Neural progenitor cell (in vitro differentiated cells): Measurements from ENCODE around the gene MYO10. TPM values are rescaled to one million over a fixed set of nuclear protein-coding genes. Genes with fewer than 3 reads are reported as not detected.
"Not testable (repeated sequence)": the region's sequence is repeated elsewhere in the genome, so short reads cannot be mapped to it uniquely, and the experiment has no call there.

ENCODE experiments used
- DNase-seq: peaks from one replicate; pipeline ENCODE4 v3.0.0-alpha.2; 2016; ENCODE audit warnings: low spot score
- H2AFZ ChIP-seq: fragments of 200-600 bp; sonication (generic); replicated peaks from 2 replicates; pipeline ENCODE4 v1.6.1; 2016; ENCODE audit warnings: antibody characterized with exemption
- H3F3A ChIP-seq: fragments of 200-600 bp; sonication (generic); 2 replicates; pipeline ENCODE4 v1.6.1; 2016; ENCODE audit warnings: antibody characterized with exemption, low read depth
- H3K27ac ChIP-seq: fragments of 200-600 bp; sonication (generic); 2 replicates; pipeline ENCODE4 v1.5.1; 2016; ENCODE audit warnings: mild to moderate bottlenecking
- H3K27me3 ChIP-seq: fragments of 200-600 bp; sonication (generic); 2 replicates; pipeline ENCODE4 v1.6.1; 2016; ENCODE audit warnings: mild to moderate bottlenecking, moderate library complexity
- H3K36me3 ChIP-seq: fragments of 200-600 bp; sonication (generic); 2 replicates; pipeline ENCODE4 v1.5.1; 2016
- H3K4me1 ChIP-seq: fragments of 200-600 bp; sonication (generic); 2 replicates; pipeline ENCODE4 v1.6.1; 2016; ENCODE audit warnings: mixed run types
- H3K4me2 ChIP-seq: fragments of 200-600 bp; sonication (generic); 2 replicates; pipeline ENCODE4 v1.6.1; 2016
- H3K4me3 ChIP-seq: fragments of 200-600 bp; sonication (generic); 2 replicates; pipeline ENCODE4 v1.5.1; 2016
- H3K79me2 ChIP-seq: fragments of 200-600 bp; sonication (generic); 2 replicates; pipeline ENCODE4 v1.6.1; 2016; ENCODE audit warnings: low read depth
- H3K9ac ChIP-seq: fragments of 200-600 bp; sonication (generic); 2 replicates; pipeline ENCODE4 v1.6.1; 2016
- H3K9me3 ChIP-seq: fragments of 200-600 bp; sonication (generic); 2 replicates; pipeline ENCODE4 v1.5.1; 2016; ENCODE audit warnings: low read depth
- H4K20me1 ChIP-seq: fragments of 200-600 bp; sonication (generic); 2 replicates; pipeline ENCODE4 v1.6.1; 2016; ENCODE audit warnings: low read depth
- H3K27ac Mint-ChIP-seq: 3 replicates; pipeline ENCODE4 v1.8.0; 2021; ENCODE audit warnings: mixed read lengths
- H3K27me3 Mint-ChIP-seq: 2 replicates; pipeline ENCODE4 v1.8.0; 2022; ENCODE audit warnings: low read depth, mild to moderate bottlenecking, inconsistent platforms, moderate library complexity, mixed read lengths; ENCODE audit not compliant: insufficient read depth
- H3K36me3 Mint-ChIP-seq: 3 replicates; pipeline ENCODE4 v1.8.0; 2021; ENCODE audit warnings: mixed read lengths
- H3K4me1 Mint-ChIP-seq: 3 replicates; pipeline ENCODE4 v1.8.0; 2021; ENCODE audit warnings: mixed read lengths
- H3K4me3 Mint-ChIP-seq: 3 replicates; pipeline ENCODE4 v1.8.0; 2021; ENCODE audit warnings: mild to moderate bottlenecking, moderate library complexity, mixed read lengths
- H3K9me3 Mint-ChIP-seq: 3 replicates; pipeline ENCODE4 v1.8.0; 2020; ENCODE audit warnings: mixed read lengths
- EZH2 ChIP-seq: fragments of 200-600 bp; sonication (generic); IDR thresholded peaks from 2 replicates; pipeline ENCODE4 v1.6.1; 2017; ENCODE audit warnings: antibody characterized with exemption, mild to moderate bottlenecking, moderate library complexity
- EZH2phosphoT487 ChIP-seq: fragments of 200-600 bp; sonication (generic); IDR thresholded peaks from 2 replicates; pipeline ENCODE4 v1.6.1; 2017; ENCODE audit warnings: antibody characterized with exemption
- total RNA-seq: library from RNA; depleted of rRNA; stranded (reverse); fragments of >200 nt; gene quantifications from 2 replicates; pipeline ENCODE4 v1.2.3, GENCODE V29; 2015; ENCODE audit warnings: low replicate concordance
- TF ChIP-seq, protein P1 (sequence below): fragments of 200-600 bp; sonication (generic); IDR thresholded peaks from 2 replicates; pipeline ENCODE4 v1.5.1; 2017; ENCODE audit warnings: antibody characterized with exemption, mild to moderate bottlenecking

The MYO10 gene
- total RNA-seq, 1 donor from 2014 or later = 39.1 TPM

GRCh38 chr5:16837305-16837704, 98.8 kb downstream of the MYO10 start:
- H3K4me1 Mint-ChIP-seq = peaks cover 40% of the 10 kb centered on the region
- H3K4me3 Mint-ChIP-seq = no peak overlapping the region
- peaks cover 6% of the 10 kb centered on the region for H3K36me3 Mint-ChIP-seq
- peaks cover 3% of the 10 kb centered on the region for H3K27me3 Mint-ChIP-seq
- Histone ChIP-seq H2AFZ (no peak overlapping the region), H3K4me2 (no peak overlapping the region), H3K79me2 (peaks cover 31% of the 10 kb centered on the region), H3K36me3 (no peaks in the 10 kb centered on the region), H3K9me3 (no peaks in the 10 kb centered on the region), H3K4me1 (peaks cover 13% of the 10 kb centered on the region), H3K27ac (no peak overlapping the region), H3K9ac (no peak overlapping the region), H3K27me3 (no peaks in the 10 kb centered on the region), H4K20me1 (peaks cover 48% of the 10 kb centered on the region), H3K4me3 (no peak overlapping the region), H3F3A (peaks cover 20% of the 10 kb centered on the region)
- TF ChIP-seq EZH2 (no peak), EZH2phosphoT487 (no peak)
- TF ChIP-seq, protein P1, sequence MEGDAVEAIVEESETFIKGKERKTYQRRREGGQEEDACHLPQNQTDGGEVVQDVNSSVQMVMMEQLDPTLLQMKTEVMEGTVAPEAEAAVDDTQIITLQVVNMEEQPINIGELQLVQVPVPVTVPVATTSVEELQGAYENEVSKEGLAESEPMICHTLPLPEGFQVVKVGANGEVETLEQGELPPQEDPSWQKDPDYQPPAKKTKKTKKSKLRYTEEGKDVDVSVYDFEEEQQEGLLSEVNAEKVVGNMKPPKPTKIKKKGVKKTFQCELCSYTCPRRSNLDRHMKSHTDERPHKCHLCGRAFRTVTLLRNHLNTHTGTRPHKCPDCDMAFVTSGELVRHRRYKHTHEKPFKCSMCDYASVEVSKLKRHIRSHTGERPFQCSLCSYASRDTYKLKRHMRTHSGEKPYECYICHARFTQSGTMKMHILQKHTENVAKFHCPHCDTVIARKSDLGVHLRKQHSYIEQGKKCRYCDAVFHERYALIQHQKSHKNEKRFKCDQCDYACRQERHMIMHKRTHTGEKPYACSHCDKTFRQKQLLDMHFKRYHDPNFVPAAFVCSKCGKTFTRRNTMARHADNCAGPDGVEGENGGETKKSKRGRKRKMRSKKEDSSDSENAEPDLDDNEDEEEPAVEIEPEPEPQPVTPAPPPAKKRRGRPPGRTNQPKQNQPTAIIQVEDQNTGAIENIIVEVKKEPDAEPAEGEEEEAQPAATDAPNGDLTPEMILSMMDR = no peak
- no peak for DNase-seq
- H3K27ac Mint-ChIP-seq = no peak overlapping the region
- no peaks in the 10 kb centered on the region for H3K9me3 Mint-ChIP-seq

GRCh38 chr5:16834029-16834428, 102.1 kb downstream of the MYO10 start:
- Histone ChIP-seq H3K27me3 (no peaks in the 10 kb centered on the region), H3K36me3 (no peaks in the 10 kb centered on the region), H3K4me1 (peaks cover 9% of the 10 kb centered on the region), H2AFZ (no peak overlapping the region), H3K79me2 (peaks cover 52% of the 10 kb centered on the region), H3F3A (peaks cover 12% of the 10 kb centered on the region), H3K9me3 (no peaks in the 10 kb centered on the region), H3K4me2 (no peak overlapping the region), H3K27ac (no peak overlapping the region), H3K9ac (no peak overlapping the region), H4K20me1 (peaks cover 58% of the 10 kb centered on the region), H3K4me3 (no peak overlapping the region)
- TF ChIP-seq, protein P1 = no peak
- no peak for TF ChIP-seq EZH2
- no peak for TF ChIP-seq EZH2phosphoT487
- no peak for DNase-seq
- Mint-ChIP-seq H3K4me3 (no peak overlapping the region), H3K27ac (no peak overlapping the region), H3K9me3 (peaks cover 3% of the 10 kb centered on the region), H3K27me3 (peaks cover 5% of the 10 kb centered on the region), H3K4me1 (peaks cover 30% of the 10 kb centered on the region), H3K36me3 (peaks cover 4% of the 10 kb centered on the region)

- H3K27me3 Mint-ChIP-seq, H3K4me1 ChIP-seq, H3K9me3 Mint-ChIP-seq, H3K4me2 ChIP-seq, H3F3A ChIP-seq, H3K4me3 Mint-ChIP-seq, H2AFZ ChIP-seq, H3K36me3 ChIP-seq, DNase-seq, H3K9me3 ChIP-seq, H3K27ac ChIP-seq, H3K36me3 Mint-ChIP-seq, H3K4me3 ChIP-seq, H3K27me3 ChIP-seq, H3K9ac ChIP-seq, H3K27ac Mint-ChIP-seq: not testable (repeated sequence)
- H3K4me1 Mint-ChIP-seq = peaks cover 27% of the 10 kb centered on the region
- Histone ChIP-seq H4K20me1 (peaks cover 60% of the 10 kb centered on the region), H3K79me2 (peaks cover 51% of the 10 kb centered on the region)
These were observed 104.8 kb downstream of the MYO10 start for GRCh38 chr5:16831326-16831725.

GRCh38 chr5:16827755-16828154, 108.3 kb downstream of the MYO10 start:
- H4K20me1 ChIP-seq = peaks cover 36% of the 10 kb centered on the region
- no peak overlapping the region for H3K9ac ChIP-seq
- no peaks in the 10 kb centered on the region for H3K9me3 ChIP-seq
- H3F3A ChIP-seq = no peaks in the 10 kb centered on the region
- H3K79me2 ChIP-seq = peaks cover 52% of the 10 kb centered on the region
- H3K27ac ChIP-seq = no peak overlapping the region
- Mint-ChIP-seq H3K4me3 (no peak overlapping the region), H3K27ac (no peak overlapping the region), H3K9me3 (peaks cover 3% of the 10 kb centered on the region), H3K4me1 (peaks cover 21% of the 10 kb centered on the region), H3K27me3 (peaks cover 5% of the 10 kb centered on the region), H3K36me3 (peaks cover 3% of the 10 kb centered on the region)
- no peak overlapping the region for H2AFZ ChIP-seq
- no peak for DNase-seq
- no peaks in the 10 kb centered on the region for H3K36me3 ChIP-seq
- peaks cover 2% of the 10 kb centered on the region for H3K4me1 ChIP-seq
- H3K27me3 ChIP-seq = no peaks in the 10 kb centered on the region
- no peak overlapping the region for H3K4me3 ChIP-seq
- H3K4me2 ChIP-seq = no peak overlapping the region
- TF ChIP-seq EZH2 (no peak), EZH2phosphoT487 (no peak)
- TF ChIP-seq, protein P1 = no peak
